Stimulated activated CD4-positive, alpha-beta T cell treated with anti-CD3 and anti-CD28 coated beads, Interleukin-15, amount 100 ng/mL, for 48 hours (primary cell): ENCODE data around the gene PPP1R11.
"Not testable (repeated sequence)": the region's sequence is repeated elsewhere in the genome, so short reads cannot be mapped to it uniquely, and the experiment has no call there.

Experiments
- DNase-seq, 2 donors: peaks; one replicate each; pipeline ENCODE4 v3.0.0-alpha.2; 2020; ENCODE audit warnings: low read depth in 2 of 2

The PPP1R11 gene, protein sequence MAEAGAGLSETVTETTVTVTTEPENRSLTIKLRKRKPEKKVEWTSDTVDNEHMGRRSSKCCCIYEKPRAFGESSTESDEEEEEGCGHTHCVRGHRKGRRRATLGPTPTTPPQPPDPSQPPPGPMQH

DNA sequence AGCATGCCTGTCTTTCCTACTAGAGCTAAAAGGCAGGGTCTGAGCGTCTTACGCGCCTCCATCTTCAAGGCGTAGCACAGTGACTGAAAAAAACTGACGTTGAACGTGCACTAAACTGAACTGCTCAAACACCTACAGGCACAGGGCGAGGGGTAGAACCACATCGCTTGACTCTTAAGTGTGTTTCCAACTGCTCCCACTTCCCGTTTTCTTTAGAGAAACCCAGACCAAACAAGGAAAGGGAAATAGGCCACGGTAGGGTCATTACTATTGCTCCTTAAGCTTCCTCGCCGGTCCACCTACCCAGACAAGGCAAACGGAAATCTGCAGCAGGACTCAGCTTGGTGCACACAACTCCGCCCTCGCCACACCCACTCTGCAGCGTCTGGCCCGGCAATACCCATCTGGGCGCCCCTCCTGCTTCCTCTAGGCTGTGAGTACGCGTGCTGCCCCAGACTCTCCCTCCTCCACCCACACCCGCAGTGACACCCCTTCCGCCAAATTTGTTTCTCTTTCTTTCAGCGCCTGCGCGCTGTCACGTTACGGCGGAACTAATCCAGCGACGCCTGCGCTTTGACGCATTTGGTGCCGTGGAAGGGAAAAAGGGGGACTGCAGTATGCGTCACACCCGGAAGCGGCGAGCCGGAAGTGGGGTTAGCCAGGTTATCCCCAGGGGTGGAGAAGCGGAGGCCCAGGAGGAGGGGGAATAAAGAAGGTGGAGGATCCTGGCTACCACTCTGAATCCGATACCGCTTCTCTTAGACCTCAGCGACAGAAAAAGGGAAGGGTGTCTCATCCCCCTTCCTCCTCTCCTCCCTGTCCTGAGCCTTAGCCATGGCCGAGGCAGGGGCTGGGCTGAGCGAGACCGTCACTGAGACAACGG lies at the start of gene PPP1R11:
Gene PPP1R11 (plus strand): TSS at position 622 of the 883 bp plus-strand sequence. CDS start 213 bp downstream, at position 835.
- peak; percentile 98 to 99 for DNase-seq

DNA sequence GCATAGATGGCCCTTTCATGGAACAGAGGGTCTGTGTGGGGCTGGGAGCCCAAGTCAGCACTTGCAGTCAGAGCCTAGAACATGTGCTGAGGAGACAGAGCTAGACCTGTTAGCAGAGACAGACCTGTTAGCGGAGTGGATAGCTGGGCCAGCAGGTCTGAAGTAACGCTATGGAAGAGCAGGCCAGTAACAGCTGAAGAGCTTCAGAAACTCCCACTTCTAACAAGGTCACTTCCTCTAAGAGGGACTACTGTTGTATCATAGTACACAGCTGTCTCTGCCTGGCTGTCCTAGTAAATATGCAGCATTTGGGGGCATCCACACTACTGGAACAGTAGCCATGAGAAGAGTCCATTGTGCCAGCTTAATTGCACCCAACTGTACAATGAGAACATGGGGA lies 47.2 kb upstream of the PPP1R11 start:
- no peak for DNase-seq

DNA sequence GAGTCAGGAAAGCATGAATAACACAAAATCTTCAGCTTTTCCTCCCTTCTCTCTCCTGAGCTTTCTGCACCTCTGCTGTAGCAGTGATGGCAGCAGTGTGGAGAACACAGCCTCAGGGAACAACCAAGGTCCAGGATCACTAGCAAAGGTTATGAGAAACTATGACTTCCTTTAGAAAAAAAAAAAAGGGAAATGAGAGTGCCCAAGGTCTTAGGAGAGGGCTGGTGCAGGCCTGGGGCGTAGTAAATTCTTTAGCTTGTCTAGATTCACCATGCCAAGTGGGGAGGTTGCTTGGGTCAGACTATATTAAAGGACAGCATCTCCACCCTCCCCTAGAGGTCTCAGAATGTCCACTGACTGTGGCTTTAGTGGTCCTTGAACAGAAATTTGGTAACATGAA lies 46.4 kb upstream of the PPP1R11 start:
- no peak for DNase-seq

DNA sequence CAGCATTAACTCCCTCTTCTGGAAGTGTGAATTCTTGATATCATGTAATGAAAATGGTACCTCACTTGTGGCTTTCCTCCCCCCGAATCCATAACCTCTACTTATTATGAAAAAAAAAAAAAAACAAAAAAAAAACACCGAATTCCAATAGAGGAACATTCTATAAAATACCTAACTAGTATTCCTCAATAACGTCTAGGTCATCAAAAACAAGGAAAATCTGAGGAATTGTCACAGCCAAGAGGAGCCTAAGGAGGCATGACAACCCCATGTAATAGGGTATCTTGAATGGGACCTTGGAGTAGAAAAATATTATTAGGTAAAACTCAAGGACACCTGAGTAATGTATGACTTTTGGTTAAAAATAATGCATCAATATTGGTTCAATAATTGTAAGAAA lies 44.8 kb upstream of the PPP1R11 start:
- no peak for DNase-seq

DNA sequence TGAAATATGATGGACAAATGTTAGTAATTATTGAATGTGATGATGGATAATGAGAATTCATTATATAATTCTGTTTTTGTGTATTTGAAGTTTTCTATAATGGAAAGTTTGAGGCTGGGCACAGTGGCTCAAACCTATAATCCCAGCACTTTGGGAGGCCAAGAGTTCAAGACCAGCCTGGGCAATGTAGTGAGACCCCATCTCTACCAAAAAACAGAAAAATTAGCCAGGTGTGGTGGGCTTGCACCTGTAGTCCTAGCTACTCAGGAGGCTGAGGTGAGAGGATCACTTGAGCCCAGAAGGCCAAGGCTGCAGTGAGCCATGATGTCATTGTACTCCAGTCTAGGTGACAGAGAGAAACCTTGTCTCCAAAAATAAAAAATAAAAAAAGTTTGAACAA lies 44.3 kb upstream of the PPP1R11 start:
- not testable (repeated sequence) for DNase-seq

DNA sequence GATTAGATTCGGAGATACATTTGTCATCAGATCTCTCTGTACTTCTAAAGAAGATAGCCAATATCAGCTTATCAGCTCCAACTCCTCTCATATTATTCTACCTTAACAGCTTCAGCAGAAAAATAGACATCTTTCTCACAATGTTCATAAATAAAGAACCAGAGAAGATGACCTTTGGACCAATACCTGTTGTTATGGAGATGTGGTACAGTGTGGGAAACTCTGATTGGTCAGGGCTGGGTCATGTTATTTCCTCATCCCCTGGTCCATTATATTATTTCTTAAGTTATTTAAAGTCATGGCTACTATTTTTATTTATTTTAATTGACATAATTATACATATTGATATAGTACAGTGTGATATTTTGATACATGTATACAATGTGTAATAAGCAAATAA lies 41.8 kb upstream of the PPP1R11 start:
- no peak for DNase-seq

DNA sequence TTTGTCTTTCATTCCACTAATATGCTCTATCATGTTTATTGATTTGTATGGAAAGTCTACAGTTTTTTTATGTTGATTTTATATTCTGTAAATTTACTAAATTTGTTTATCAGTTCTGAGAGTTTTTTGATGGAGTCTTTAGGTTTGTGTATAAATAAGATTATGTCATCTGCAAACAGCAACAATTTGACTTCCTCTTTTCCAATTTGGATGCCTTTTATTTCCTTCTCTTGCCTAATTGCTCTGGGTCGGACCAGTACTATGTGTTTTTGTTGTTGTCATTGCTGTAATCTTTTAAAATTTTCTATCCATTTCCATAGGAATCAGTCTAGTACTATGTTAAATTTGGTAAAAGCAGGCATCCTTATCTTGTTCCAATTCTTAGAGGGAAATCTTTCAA lies 37.4 kb upstream of the PPP1R11 start:
- DNase-seq, result no peak

DNA sequence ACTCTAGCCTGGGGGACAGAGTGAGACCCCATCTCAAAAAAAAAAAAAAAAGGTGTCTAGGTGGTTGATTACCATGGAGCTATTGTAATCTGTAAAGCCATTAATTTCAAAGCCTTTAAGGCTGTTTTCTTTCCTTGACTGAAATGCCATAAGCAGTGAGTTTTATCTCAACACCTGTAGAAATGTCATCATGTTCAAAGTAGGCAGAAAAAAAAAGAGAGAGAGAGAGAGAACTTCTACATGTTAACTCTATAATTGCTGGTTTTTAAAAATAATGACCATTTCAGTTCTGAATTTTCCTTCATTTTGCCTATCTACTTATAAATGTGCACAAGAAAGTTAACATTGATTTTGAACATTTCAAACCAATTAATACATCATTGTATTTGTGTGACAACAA lies 35.6 kb upstream of the PPP1R11 start:
- DNase-seq, result no peak

DNA sequence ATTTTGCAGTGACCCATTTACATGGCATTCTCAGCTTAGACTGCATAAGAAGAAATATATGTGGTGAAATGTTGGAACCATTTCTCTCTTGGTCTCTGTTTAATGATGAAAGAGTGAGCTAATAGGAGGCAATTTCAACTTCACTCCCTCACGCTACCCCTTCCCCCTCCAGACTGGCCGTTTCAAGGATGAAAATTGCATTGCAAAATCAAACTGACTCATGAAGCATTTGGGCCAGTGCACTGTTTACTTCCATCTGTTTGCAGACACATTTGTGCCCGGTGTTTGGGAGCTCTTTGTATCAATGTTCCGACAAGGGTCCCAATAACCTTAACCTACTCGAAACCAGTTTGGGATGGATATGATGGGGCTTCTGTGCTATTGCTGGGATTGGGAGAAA lies 33.6 kb upstream of the PPP1R11 start:
- DNase-seq, result not testable (repeated sequence)

DNA sequence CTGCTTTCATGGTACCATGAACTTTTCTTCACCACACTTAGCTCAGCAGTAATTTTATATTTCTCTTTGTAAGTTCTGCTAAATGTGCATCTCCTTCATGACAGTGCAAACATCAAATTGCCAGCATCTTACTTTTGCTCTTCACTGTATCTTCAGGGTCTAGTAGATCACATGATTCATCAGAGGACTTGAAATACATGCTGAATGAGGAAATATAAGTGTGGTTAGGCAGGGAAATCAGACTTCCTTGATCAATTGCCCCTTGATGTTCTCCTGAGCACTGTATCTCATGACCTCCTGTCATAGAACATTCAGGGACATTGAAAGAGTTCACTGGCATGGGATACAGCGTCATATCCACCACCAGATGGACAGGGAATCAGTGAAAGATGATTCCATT lies 31.2 kb upstream of the PPP1R11 start:
- no peak for DNase-seq

DNA sequence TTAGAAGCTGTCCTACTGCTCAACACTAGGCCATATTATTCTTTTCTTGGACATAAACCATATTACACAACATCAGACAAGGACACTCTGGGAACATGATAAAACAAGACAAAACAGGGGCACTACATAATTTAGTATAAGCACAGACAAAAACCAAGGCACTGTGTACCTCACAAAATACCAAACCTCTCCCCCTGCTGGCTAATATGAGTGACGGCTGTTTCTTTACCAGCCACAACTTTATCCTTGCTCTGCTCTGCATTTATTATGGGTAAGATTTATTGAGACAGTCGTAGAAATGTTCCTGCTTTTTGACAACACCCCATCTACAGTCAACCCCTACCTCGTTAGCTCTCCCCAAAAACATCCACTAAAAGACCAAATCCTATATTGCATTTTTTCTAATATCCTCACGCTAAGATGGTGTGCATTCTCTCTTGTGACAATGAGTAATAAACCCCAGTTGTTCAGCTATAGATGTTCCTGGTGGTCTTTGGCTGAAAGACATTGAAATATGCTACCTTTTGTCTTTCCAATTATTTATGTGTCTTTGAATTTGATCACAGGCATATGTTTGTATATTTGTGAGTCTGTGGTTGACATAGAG lies 29.7 kb upstream of the PPP1R11 start:
- no peak for DNase-seq

DNA sequence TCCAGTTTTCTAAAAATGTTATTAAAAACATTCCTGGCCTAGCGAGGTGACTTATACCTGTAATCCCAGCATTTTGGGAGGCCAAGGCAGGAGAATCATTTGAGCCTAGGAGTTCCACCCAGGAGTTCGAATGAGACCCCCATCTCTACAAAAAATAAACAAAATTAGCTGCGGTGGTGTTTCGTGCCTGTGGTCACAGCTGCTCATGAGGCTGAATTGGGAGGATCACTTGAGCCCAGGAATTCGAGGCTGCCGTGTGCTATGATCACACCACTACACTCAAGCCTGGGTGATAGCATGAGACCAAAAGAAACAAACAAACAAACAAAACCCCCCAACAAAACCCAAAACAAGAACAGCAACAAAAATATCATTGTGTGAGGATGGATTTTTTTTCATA lies 25.8 kb upstream of the PPP1R11 start:
- no peak for DNase-seq

DNA sequence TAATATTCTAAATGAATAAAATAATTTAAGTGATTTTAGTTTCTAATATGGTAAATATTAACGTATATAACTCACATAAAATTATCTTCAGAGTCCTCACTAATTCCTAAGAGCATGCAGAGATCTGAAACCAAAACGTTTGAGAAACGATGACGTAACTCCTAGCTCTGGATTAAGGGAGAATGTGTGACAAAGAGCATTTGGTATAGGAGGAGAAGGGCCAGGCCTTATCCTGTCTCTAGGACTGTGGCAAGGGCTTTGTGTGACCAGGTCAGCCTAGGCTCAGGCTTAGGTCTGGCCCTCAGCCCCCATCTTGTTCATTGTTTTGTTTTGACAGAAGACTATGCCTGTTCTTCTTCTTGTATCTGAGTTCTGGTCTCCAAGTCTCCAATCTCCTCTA lies 25.2 kb upstream of the PPP1R11 start:
- no peak for DNase-seq

DNA sequence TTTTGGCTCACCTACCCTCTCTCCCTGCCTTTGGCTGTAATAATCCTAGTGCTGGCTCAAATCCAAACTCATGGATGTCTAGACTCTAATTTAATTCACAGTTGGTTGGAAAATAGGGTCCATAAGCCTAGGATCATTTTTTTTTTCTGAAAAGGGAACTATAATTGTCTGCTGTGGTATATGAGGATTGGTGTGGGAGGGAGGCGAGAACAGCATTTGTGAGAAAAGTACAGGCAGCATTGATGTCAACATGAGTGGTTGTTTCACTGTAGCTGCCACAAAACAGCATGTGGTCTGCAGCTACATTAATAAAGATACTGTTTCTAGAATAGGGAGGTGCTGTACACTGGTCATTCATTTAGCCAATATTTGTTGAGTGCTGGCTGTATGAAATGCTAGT lies 24.5 kb upstream of the PPP1R11 start:
- DNase-seq, result no peak

DNA sequence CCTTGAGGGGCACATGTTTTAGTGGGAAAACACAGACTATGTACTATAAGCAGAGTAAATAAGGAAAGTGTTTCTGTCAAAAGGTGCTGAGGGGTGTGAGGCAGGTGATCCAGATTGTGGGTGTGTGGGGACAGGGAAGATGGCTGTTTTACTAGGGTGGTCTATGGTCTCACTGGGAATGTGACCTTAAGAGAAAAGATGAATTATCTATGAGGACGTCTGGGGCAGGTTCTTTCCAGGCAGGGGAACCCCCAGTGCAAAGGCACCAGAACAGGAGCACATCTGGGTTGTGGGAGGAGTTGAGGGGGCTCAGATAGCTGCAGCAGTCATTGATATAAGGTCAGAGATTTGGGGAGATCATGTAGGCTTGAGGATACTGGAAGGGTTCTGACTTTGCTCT lies 24.1 kb upstream of the PPP1R11 start:
- no peak for DNase-seq

DNA sequence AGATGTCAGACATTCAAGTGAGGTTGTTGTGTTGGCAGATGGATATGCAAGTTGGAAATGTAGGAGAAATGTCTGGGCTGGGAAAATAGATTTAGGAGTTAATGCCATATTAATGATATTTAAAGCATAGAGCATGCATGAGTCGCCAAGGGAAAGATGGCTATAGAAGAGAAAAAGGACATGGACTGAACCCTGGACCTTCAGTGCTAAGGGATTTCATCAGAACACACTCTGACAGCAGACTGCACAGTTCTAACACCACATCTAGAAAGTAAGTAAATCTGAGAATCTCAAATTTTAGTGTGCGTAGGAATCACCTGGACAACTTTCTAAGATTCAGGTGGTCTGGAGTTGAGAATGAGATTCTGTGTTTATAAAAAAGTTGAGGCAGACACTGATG lies 23.3 kb upstream of the PPP1R11 start:
- no peak for DNase-seq

DNA sequence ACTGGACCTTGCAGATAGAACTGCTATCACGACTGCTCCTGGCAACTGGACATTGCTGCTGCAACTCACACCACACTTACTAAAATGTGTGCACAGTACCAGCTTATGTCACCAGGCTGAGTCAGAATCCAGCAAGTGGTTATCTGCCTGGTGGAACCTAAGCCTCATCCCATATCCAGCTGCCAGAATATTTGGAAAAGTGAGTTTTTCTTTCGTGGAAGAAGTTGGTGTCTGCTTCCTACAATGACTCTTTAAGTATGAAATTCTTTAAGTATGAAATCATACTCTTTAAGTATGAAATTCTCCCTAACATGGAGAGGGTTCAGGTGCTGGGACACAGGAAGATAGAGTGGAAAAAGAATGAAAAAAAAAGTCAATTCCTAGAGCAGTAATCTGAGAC lies 22.4 kb upstream of the PPP1R11 start:
- DNase-seq, result no peak

DNA sequence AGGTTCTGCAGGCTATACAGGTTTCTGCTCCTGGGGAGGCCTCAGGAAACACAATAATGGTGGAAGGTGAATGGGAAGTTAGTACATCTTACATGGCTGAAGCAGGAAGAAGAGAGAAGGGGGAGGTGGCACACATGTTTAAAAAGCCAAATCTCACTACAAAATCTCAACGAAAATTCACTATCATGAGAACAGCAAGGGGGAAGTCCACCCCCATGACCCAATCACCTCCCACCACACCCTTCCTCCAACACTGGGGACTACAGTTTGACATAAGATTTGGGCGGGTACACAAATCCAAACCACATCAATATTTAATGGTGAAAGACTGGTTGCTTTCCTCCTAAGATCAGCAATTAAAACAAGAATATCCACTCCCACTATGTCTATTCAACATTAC lies 19.8 kb upstream of the PPP1R11 start:
- DNase-seq, result no peak

DNA sequence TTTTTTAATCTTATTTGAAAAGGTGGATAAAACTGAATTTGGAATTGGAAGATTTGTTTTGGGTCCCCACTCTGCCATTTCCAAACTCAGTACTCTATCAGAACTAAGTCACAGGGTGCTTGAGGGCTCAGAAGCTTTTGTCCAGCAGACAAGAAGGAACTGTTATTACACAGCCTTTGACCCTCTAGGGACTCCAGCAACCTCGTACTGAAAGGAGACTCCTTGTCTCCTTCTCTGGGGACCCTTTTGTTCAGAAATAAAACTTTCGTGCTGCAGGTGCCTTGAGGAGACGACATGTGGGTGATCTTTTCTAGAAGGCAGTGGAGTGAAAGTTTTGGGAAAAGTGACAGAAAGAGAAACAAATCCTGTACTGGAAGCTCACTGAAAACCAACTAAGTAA lies 13.3 kb upstream of the PPP1R11 start:
- no peak for DNase-seq

DNA sequence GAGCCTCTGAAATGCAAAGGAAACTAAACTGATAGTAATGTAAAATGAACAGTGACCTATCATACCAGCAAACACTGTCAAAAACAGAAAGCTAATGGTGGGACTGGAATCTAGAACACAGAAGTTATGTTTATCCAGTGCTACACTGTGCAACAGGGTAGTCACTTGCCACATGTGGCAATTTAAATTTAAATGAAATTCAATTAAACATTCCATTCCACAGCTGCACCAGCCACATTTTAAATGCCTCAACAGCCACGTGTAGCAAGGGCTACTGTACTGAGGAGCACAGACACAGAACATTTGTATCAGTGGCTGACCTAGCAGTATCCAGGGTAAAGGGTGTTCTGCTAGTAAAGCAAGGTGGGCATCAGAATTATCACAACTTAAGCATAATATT lies 11.5 kb upstream of the PPP1R11 start:
- no peak for DNase-seq

DNA sequence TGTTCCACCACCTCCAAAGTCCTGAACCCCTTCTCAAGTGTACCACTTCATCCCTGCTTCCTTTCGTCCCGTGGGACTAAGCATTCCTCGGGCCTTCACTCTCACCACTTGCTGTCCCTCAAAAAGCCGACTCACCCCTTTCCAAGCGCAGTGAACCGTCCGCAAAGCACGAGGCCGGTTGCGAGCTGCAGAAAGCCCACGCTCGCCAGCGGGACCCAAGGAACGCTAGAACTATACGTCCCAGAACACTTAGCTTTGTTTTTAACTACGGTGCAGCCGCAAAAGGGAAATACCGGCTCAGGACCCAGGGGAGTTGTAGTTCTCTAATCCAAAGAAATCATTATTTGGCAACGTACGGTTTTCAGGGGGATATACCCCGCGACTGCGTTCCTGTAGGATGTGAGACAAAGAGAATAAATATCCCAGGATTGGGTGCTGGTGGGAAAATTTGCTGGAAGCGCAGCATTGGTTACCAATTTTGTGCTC lies 6.3 kb upstream of the PPP1R11 start:
- DNase-seq, result no peak

DNA sequence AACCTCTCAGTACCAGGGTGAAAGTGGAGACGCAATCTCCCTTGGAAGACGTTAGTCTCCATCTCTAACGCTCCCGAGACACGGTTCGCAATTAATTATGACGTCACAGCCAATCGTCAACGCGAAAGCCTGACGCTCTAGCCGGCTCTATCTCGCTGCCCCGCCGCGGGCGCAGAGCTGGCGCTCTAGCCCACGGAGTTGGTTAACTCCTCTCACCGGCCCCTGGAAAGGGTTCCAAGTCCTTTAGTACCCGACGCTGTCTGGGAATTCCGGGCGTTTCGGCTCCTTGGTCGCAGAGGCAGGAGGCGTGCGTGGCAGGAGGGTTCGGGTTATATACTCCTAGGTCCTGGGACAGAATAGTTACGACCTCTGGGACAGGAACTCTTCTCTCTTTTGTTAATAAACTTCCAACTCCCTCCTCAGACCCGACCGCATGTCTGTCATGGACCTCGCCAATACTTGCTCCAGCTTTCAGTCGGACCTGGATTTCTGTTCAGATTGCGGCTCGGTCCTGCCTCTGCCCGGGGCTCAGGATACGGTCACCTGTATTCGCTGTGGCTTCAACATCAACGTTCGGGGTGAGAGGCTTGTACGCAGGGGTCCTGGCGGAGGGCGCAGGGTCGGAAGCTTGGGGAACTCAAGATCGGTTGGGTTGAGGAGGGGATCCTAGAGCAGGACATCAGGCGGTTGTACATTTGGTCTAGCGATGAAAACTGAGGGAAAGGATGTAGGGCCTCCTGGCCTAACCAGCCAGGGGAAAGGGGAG lies 5.7 kb upstream of the PPP1R11 start, which contains the start of gene POLR1H:
Gene POLR1H (plus strand): TSS at position 174 of the 766 bp plus-strand sequence. CDS start 260 bp downstream, at position 434.
- peak; percentile 81 to 83 for DNase-seq
